Measurements from ENCODE around the gene C5AR1.
"Not testable (repeated sequence)": the region's sequence is repeated elsewhere in the genome, so short reads cannot be mapped to it uniquely, and the experiment has no call there.

The C5AR1 gene

DNA sequence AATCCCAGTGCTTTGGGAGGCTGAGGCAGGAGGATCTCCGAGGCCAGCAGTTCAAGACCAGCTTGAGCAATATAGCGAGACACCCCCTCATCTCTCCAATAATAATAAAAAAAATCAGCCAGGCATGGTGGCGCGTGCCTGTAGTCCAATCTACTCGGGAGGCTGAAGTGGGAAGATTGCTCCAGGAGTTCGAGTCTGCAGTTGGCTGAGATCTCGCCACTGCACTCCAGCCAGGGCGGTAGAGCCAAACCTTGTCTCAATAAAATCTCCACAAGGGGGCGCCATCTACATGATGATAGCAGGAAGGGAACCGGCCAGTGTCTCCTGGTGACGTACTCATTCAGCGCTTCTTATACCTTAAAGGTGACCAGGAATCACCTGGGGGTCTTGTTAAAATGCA, 13.6 kb upstream of the C5AR1 start:
- peak; percentile 62 for DNase-seq

DNA sequence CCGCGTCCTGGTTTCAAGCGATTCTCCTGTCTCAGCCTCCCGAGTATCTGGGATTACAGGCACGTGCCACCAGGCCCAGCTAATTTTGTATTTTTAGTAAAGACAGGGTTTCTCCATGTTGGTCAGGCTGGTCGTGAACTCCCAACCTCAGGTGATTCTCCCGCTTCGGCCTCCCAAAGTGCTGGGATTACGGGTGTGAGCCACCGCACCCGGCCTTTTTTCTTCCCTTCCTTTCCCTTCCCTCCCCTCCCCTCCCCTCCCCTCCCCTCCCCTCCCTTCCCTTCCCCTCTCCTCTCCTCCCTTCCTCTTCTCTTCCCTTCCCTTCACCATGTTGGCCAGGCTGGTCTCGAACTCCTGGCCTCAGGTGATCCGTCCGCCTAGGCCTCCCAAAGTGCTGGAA, 8.8 kb upstream of the C5AR1 start:
- DNase-seq = not testable (repeated sequence)

DNA sequence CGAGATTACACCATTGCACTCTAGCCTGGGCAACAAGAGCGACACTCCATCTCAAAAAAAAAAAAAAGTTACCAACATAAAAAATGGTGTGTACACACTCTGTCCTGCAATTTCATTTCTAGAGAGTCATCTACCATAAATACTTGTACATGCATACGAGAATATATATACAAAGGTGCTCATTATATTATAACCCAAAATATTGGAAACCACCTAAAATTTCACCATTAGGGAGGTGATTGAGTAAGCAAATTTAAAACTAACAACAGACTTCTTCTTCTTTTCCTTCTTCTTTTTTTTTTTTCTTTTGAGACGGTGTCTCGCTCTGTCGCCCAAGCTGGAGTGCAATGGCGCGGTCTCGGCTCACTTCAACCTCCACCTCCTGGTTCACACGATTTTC, 7.4 kb upstream of the C5AR1 start:
- DNase-seq = no peak

- DNase-seq = no peak
Measured at GRCh38 chr19:47303966-47304365, 5.7 kb upstream of the C5AR1 start.

DNA sequence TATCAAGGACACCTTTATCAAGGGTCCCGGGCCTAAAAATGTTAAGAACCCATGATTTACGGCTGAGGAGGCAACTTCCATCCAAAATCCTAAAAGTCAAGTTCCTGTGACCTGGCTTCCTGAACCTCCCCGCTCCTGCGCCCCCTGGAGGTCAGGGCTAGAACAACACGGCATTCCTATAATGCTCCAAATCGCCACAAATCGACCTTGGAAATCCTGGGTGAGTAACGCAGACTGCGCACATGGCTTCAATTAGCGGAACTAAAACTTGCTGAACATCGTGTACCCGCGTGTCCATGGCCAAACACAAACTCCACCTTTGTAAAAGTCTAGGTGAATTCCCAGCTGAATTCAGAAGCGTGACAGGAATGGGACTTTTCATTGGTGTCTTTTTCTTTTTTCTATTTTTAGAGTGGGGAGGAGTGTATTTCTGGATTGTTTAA, 4.3 kb upstream of the C5AR1 start:
- peak; percentile 85 for DNase-seq

GRCh38 chr19:47306303-47306702, 3.4 kb upstream of the C5AR1 start:
- DNase-seq = no peak

DNA sequence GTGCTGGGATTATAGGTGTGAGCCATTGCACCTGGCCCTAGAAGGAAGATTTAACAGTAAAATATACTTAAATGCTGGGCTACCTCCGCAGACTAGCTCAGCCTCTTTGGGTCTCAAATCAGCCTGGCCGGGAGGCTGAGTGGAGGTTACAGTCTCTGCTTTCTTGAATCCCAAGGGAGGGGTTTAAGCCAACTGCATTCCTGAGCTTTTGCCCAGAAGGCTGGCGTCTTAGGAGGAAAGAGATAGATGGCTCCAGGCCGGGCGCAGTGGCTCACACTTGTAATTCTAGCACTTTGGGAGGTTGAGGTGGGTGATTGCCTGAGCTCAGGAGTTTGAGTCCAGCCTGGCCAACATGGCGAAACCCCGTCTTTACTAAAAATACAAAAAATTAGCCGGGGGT, 623 bp upstream of the C5AR1 start:
- DNase-seq = no peak

DNA sequence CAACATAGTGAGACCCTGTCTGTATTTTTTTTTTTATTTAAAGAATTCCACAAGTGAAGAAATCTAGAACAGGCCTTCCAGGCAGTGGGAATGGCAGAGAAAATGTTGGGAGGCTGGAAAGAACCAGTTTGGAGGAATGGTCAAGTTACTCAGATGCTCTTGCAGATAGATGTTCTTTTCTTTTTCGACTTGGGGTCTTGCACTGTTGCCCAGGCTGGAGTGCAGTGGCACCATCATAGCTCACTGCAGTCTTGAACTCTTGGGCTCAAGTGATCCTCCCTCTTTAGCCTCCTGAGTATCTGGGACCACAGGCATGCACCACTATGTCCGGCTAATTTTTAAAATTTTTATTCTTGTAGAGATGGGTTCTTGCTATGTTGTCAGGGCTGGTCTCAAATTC, 662 bp downstream of the C5AR1 start:
- DNase-seq = no peak

- no peak for DNase-seq
Measured at GRCh38 chr19:47310819-47311218, 1.2 kb downstream of the C5AR1 start.

DNA sequence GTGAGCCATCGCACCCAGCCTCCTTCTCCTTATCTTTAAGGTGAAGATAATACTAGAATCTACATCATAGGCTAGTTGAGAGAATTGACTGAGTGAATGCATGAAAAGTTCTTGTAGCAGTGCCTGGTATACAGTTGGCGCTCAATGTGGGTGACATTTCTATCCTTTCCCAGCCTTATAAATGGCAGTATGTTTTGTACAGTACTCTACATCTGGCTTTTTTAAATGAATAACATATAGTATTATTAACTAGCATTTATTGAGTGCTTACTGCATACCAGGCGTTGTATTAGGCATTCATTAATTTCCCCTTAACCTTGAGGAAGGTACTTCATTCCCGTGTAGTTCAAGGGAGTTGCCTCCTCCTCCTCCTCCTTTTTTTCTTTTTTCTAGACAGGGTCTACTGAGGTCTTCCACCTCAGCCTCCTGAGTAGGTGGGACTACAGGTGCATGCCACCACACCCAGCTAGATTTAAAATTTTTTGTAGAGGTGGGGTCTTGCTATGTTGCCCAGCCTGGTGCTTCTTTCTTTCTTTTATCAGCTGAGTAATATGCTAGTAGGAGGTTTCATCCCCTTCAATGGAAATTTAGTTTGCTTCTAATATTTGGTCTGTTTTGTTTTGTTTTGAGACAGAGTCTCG, 2.8 kb downstream of the C5AR1 start:
- DNase-seq = no peak

- no peak for DNase-seq
Measured at GRCh38 chr19:47313754-47314295, 4.2 kb downstream of the C5AR1 start.

DNA sequence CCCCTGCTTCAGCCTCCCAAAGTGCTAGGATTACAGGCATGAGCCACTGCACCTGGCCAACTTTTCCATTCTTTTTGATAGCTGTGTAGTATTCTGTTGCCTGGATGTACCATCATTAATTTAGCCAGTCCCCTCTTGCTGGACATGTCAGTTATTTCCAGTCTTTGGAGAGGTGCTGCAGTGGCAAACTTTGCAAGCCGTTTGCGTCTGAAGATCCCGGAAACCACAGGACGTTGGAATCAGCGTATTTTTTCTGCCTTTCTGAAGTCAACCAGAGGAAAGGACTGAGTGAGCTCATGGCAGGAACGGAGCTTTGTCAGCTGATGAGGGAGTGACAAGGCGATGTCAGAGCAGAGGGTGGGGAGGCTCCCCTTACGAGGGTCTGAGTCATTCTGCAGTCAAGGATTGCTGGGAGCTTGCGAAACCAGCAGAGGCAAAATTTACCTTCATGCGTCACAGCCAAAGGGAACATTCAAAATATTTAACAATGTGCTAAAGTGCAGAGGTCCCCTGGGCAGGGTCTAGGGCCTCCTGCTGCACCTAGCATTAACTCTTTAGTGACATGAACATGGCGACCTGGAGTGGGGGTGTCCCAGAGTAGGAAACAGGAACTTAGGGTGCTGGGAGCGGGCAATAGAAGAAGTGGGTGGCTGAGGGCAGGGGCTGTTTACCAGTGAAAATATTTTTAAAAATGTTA, 5.6 kb downstream of the C5AR1 start:
- peak; percentile 98 for DNase-seq

GRCh38 chr19:47316513-47316912, 6.9 kb downstream of the C5AR1 start:
- DNase-seq = no peak

DNA sequence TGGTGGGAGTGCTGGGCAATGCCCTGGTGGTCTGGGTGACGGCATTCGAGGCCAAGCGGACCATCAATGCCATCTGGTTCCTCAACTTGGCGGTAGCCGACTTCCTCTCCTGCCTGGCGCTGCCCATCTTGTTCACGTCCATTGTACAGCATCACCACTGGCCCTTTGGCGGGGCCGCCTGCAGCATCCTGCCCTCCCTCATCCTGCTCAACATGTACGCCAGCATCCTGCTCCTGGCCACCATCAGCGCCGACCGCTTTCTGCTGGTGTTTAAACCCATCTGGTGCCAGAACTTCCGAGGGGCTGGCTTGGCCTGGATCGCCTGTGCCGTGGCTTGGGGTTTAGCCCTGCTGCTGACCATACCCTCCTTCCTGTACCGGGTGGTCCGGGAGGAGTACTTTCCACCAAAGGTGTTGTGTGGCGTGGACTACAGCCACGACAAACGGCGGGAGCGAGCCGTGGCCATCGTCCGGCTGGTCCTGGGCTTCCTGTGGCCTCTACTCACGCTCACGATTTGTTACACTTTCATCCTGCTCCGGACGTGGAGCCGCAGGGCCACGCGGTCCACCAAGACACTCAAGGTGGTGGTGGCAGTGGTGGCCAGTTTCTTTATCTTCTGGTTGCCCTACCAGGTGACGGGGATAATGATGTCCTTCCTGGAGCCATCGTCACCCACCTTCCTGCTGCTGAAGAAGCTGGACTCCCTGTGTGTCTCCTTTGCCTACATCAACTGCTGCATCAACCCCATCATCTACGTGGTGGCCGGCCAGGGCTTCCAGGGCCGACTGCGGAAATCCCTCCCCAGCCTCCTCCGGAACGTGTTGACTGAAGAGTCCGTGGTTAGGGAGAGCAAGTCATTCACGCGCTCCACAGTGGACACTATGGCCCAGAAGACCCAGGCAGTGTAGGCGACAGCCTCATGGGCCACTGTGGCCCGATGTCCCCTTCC, 10.5 kb downstream of the C5AR1 start:
- no peak for DNase-seq

DNA sequence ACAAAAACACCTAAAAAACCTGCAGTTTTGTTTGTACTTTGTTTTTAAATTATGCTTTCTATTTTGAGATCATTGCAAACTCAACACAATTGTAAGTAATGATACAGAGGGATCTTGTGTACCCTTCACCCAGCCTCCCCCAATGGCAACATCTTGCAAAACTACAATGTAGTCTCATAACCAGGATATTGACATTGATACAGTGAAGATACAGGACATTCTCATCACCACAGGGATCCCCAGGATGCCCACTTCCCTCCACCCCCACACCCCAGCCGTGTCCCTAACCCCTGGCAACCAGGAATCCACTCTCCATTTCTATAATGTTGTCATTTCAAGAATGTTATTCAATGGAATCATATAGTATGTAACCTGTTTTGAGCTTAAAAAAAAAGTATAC, 12.0 kb downstream of the C5AR1 start:
- DNase-seq = no peak

GRCh38 chr19:47322058-47322457, 12.4 kb downstream of the C5AR1 start:
- DNase-seq = no peak

DNA sequence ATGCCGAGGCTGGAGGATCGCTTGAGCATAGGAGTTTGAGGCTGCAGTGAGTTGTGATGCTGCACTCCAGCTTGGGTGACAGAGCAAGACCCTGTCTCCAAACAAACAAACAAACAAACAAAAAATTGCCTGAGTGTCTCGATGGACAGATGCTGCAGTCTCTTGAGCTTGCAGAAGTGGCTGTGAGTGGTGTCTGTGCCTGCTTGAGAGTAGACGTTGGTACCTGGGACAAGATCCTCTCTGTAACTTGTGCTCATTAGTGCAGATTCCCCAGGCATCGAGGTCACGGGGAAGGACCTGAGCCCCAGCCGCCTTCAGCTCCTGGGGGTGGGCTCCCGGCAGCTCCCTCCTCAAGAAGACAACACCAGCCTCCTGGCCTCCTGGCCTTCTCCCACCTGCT, 13.7 kb downstream of the C5AR1 start:
- DNase-seq = no peak

- DNase-seq = no peak
Measured at GRCh38 chr19:47323872-47324271, 14.2 kb downstream of the C5AR1 start.

- no peak for DNase-seq
Measured at GRCh38 chr19:47324502-47324901, 14.8 kb downstream of the C5AR1 start.

DNA sequence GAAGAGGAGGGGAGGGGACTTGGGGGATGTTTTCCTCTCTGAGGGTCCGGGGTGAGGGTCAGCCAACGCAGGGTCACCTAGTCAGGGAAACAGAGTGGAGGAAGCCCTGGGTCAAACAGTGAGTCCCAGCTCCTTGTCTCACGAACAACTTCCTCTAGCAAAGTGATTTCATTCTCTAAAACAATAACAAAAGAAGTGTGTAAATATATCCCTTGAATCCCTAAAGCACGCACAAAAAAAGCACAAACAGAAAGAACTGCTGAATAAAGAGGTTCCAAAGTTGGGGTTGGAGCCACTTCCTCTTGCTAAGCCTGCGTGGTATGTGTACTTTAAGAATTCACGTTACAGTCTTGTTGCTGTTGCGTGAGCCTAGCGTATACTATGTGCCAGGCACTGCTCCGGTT, 20.8 kb downstream of the C5AR1 start:
- DNase-seq = peak; percentile 27

DNA sequence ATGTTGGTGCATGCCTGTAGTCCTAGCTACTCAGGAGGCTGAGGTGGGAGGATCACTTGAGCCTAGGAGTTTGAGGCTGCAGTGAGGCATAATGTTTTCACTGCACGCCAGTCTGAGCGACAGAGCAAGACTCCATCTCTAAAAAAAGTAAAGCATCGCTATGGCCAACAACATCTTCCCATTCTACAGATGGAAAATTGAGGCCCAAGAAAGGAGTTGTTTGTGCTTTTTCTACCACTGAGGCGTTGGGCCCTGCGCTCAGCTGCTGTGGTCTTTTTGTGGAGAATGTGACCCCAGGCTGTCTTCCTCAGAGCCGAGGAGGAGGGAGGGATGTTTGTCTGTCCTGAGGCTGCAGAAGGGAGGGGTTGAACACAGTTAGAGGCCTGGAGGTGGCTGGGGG, 21.8 kb downstream of the C5AR1 start:
- no peak for DNase-seq

- DNase-seq = no peak
Measured at GRCh38 chr19:47331931-47332547, 22.4 kb downstream of the C5AR1 start, which contains the start of gene C5AR2. C5AR2 (plus strand) TSS chr19:47332175; CDS start chr19:47340800, 8,625 bp downstream.
